ENCODE measurements around the gene CLEC4G. TPM values are rescaled to one million over a fixed set of nuclear protein-coding genes. Genes with fewer than 3 reads are reported as not detected.
"Not testable (repeated sequence)": the region's sequence is repeated elsewhere in the genome, so short reads cannot be mapped to it uniquely, and the experiment has no call there.

Gene CLEC4G
- polyA plus RNA-seq (ENCODE audit: insufficient read length in 10 of 10) = under 1 TPM in 4 of 10 donors, not detected in 6; 0.17 to 0.29 (median 0.24) TPM
- long read RNA-seq, donor 1 = 0 reads
- long read RNA-seq, donor 2 = 0 reads
- long read RNA-seq, donor 3 = 0 reads
- long read RNA-seq, donor 4 = 0 reads
- long read RNA-seq, donor 5 = 0 reads
- long read RNA-seq, donor 6 = 0 reads
- long read RNA-seq, donor 7 = 0 reads
- long read RNA-seq, donor 8 = 0 reads
- long read RNA-seq, donor 9 = 0 reads

- no peak for DNase-seq
Measured at GRCh38 chr19:7732045-7732444, at the start of gene CLEC4G. Gene CLEC4G (minus strand): TSS chr19:7732110. CDS start chr19:7732102, 8 bp downstream.

GRCh38 chr19:7781157-7781556 lies 49.2 kb upstream of the CLEC4G start:
- DNase-seq = no peak

GRCh38 chr19:7779631-7780486 lies 47.9 kb upstream of the CLEC4G start:
- DNase-seq = no peak

- peak in 1 of 3 donors; percentile 11 for DNase-seq
Measured at GRCh38 chr19:7778081-7778480, 46.2 kb upstream of the CLEC4G start.

- no peak for DNase-seq
Measured at GRCh38 chr19:7775761-7776160, 43.9 kb upstream of the CLEC4G start.

- DNase-seq = no peak
Measured at GRCh38 chr19:7773841-7774240, 41.9 kb upstream of the CLEC4G start.

- DNase-seq = peak in 2 of 3 donors; percentile 9 to 22
Measured at GRCh38 chr19:7772752-7773291, 40.9 kb upstream of the CLEC4G start.

- DNase-seq = no peak
Measured at GRCh38 chr19:7771072-7771471, 39.2 kb upstream of the CLEC4G start.

GRCh38 chr19:7769171-7769570 lies 37.3 kb upstream of the CLEC4G start:
- no peak for DNase-seq

- no peak for DNase-seq
Measured at GRCh38 chr19:7767487-7767886, 35.6 kb upstream of the CLEC4G start.

GRCh38 chr19:7766535-7766934 lies 34.6 kb upstream of the CLEC4G start:
- DNase-seq = no peak

GRCh38 chr19:7765043-7765442 lies 33.1 kb upstream of the CLEC4G start:
- DNase-seq = not testable (repeated sequence)

GRCh38 chr19:7764157-7764556 lies 32.2 kb upstream of the CLEC4G start:
- not testable (repeated sequence) for DNase-seq

GRCh38 chr19:7763696-7764095 lies 31.8 kb upstream of the CLEC4G start:
- DNase-seq = no peak

- DNase-seq = no peak
Measured at GRCh38 chr19:7762719-7763293, 30.9 kb upstream of the CLEC4G start, which contains the start of gene CLEC4M. Gene CLEC4M (plus strand): TSS chr19:7763243. CDS start chr19:7763267, 24 bp downstream.

GRCh38 chr19:7759156-7759555 lies 27.2 kb upstream of the CLEC4G start:
- DNase-seq = no peak

- DNase-seq = no peak
Measured at GRCh38 chr19:7757358-7757757, 25.4 kb upstream of the CLEC4G start.

- DNase-seq = no peak
Measured at GRCh38 chr19:7756258-7756657, 24.3 kb upstream of the CLEC4G start.

- no peak for DNase-seq
Measured at GRCh38 chr19:7751157-7751783, 19.4 kb upstream of the CLEC4G start.

- DNase-seq = no peak
Measured at GRCh38 chr19:7748756-7749155, 16.8 kb upstream of the CLEC4G start.

- no peak for DNase-seq
Measured at GRCh38 chr19:7748171-7748570, 16.3 kb upstream of the CLEC4G start.

All from muscle of back (tissue), 13 donors.